GM18505 (cell line): Measurements from ENCODE around the gene SNRPN.
A peak's percentile ranks its signal among the peaks of the same experiment; 100 is the strongest.
"Not testable (repeated sequence)": the region's sequence is repeated elsewhere in the genome, so short reads cannot be mapped to it uniquely, and the experiment has no call there.

Experiments
- ATAC-seq: cut with Tn5 transposase; IDR thresholded peaks from one replicate; pipeline ENCODE4 v1.9.1; 2021; ENCODE audit not compliant: unreplicated experiment
- POLR2A ChIP-seq: IDR thresholded peaks from 4 replicates; pipeline ENCODE4 v1.6.1; 2011; ENCODE audit warnings: borderline replicate concordance; ENCODE audit not compliant: insufficient read depth, insufficient read length; ENCODE audit errors: extremely low read depth

The SNRPN gene

GRCh38 chr15:24945711-24946110, 9.1 kb upstream of the SNRPN start:
- TF ChIP-seq POLR2A: no peak
- no peak for ATAC-seq

DNA sequence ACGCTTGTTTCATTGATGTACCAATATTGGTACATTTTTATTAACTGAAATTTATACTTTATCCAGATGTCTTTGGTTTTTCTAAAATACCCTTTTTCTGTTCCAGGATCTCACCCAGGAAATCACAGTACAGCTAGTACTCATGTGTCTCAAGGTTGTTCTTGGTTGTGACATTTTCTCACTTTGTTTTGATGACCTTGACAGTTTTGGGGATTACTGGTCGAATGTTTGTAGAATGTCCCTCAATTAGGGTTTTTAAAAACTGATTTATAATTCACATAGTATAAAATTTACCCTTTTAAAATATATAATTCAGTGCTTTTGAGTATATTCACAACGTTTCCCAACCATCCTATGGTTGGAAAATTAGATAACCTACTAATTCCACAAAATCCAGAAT, 6.3 kb upstream of the SNRPN start:
- TF ChIP-seq POLR2A: no peak
- ATAC-seq: no peak

- TF ChIP-seq POLR2A: no peak
- no peak for ATAC-seq
Observed at GRCh38 chr15:24955531-24955921, 739 bp downstream of the SNRPN start.

GRCh38 chr15:24956111-24956838, 1.5 kb downstream of the SNRPN start:
- peak; percentile 41 for TF ChIP-seq POLR2A
- ATAC-seq: peak; percentile 79

- TF ChIP-seq POLR2A: no peak
- ATAC-seq: no peak
Observed at GRCh38 chr15:24957691-24958090, 2.9 kb downstream of the SNRPN start.

DNA sequence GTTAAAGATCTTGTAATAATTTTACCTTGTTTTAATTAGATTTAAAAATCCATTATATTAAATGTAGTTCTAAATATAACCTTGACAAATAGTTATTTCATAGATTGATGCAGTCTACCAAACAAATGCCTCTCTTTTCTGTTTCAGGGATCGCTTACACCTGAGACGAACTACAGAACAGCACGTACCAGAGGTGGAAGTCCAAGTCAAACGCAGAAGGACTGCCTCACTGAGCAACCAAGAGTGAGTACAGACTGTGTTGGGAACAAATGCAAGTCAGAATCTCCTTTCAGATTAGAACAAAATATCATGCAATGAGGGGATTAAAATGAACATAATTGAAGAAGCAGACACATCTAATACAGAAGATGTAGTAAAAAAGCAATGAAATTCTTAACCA, 7.2 kb downstream of the SNRPN start:
- ATAC-seq: no peak
- TF ChIP-seq POLR2A: no peak

DNA sequence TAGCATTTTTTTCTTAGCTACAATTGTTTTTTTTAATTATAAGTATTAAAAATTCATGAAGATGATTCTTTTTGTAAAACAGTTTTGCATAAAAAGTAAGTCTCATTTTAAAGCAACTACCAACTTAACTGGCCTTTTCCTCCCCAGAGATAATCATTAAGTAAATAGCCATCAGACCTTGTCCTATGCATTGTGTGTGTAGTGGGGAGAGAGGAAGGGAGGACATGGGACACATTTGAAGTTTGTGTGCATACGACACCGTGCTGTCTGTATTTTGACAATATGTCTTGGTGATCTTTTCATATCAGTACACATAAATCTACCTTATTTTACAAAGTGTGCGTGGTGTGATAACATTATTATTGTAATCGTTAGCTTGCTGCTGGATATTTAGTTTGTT, 8.1 kb downstream of the SNRPN start:
- ATAC-seq: no peak
- TF ChIP-seq POLR2A: no peak

DNA sequence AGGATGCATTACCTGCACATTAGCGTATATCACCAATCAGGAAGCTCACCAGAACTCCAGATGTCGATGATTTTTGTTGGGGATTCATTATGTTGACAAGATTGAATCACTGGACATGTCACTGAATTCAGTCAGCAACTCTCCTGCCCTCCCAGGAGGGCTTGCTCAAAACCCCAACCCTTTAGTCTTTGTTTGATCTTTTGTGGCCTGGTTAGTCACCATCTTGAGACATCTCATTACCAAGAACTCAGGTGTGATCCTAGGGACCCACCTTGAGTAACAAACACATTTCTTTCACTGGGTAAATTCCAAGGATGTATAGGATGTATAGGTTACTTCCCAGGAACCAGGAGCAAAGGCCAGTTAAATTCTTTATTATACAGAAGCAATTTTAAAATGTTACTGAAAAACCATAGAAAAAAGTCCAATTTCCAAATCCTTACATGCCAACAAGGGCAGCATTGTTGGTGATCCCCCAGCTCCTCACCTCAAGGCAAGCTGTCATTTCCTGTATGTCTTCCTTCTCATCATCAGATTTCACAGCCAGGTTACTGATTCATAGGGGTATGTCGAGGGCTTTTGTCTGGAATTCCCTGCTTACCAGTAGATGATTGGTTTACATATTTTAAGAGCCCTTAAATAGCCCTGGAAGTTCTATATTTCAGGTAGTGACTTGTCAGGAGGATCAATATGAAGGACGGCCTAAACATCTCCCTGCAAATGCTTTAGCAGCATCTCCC, 11.7 kb downstream of the SNRPN start:
- TF ChIP-seq POLR2A: no peak
- no peak for ATAC-seq

DNA sequence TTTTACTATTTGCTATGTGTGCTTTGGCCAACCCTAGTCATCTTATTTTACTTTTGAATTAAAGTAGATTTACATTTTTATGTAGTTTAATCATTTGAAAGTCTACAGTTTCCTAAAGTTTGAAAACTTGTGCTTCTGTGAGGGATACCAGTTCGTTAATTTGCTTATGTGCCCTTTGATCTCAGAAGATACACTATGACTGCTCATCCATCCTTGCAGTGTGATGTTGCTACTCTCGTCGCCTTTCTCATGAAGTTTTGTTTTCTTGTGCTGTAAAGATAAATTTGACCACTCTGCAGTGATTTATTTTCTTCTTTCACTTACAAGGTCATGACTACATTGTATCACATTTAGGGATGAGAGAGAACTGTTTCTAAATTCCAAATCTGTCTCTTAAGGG, 16.3 kb downstream of the SNRPN start:
- no peak for ATAC-seq
- no peak for TF ChIP-seq POLR2A

GRCh38 chr15:24971772-24972171, 17.0 kb downstream of the SNRPN start:
- no peak for TF ChIP-seq POLR2A
- no peak for ATAC-seq

DNA sequence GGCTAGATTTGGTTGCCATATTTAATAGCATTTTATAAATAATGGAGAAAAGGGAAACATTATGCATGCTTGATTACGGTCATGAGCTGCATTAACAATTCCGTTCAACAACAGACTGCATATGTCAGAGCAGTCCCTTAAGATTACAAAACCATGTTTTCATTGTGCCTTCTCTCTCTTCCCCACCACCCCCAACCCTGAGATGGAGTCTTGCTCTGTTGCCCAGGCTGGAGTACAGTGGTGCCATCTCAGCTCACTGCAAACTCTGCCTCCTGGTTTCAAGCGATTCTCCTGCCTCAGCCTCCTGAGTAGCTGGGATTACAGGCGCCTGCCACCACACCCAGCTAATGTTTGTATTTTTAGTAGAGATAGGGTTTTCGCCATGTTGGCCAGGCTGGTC, 17.9 kb downstream of the SNRPN start:
- not testable (repeated sequence) for ATAC-seq

DNA sequence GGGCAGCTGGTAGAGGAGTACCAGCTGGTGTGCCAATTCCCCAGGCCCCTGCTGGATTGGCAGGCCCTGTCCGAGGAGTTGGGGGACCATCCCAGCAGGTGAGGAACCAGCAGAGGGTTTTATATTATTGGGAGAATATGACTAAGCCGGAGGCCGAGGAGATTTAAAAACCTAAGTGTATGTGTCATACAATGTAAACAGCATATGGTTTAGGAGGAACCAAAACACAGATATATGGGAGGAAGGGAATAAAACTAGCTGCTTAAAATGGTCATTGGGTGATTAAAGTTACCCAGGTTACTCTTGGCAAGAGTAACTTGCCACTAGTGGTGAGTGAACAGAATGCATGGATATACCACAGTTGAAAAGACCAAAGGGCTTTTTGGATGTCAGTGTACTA, 22.1 kb downstream of the SNRPN start:
- TF ChIP-seq POLR2A: no peak
- no peak for ATAC-seq

- ATAC-seq: no peak
- TF ChIP-seq POLR2A: no peak
Observed at GRCh38 chr15:24977686-24978085, 22.9 kb downstream of the SNRPN start.

- no peak for ATAC-seq
- no peak for TF ChIP-seq POLR2A
Observed at GRCh38 chr15:24985224-24985623, 30.4 kb downstream of the SNRPN start.
